GM18505 (cell line): ENCODE measurements around the gene SLCO3A1.
"Not testable (repeated sequence)": the region's sequence is repeated elsewhere in the genome, so short reads cannot be mapped to it uniquely, and the experiment has no call there.

Experiments
- ATAC-seq: cut with Tn5 transposase; IDR thresholded peaks from one replicate; pipeline ENCODE4 v1.9.1; 2021; ENCODE audit not compliant: unreplicated experiment
- POLR2A ChIP-seq: IDR thresholded peaks from 4 replicates; pipeline ENCODE4 v1.6.1; 2011; ENCODE audit warnings: borderline replicate concordance; ENCODE audit not compliant: insufficient read depth, insufficient read length; ENCODE audit errors: extremely low read depth

The SLCO3A1 gene

GRCh38 chr15:92184679-92185230, 331.2 kb downstream of the SLCO3A1 start:
- TF ChIP-seq POLR2A, result no peak
- ATAC-seq, result no peak

GRCh38 chr15:92187975-92188374, 334.5 kb downstream of the SLCO3A1 start:
- no peak for TF ChIP-seq POLR2A
- ATAC-seq, result no peak

GRCh38 chr15:92189166-92189565, 335.7 kb downstream of the SLCO3A1 start:
- no peak for ATAC-seq
- no peak for TF ChIP-seq POLR2A

- no peak for TF ChIP-seq POLR2A
- no peak for ATAC-seq
Observed at GRCh38 chr15:92195241-92195640, 341.7 kb downstream of the SLCO3A1 start.

GRCh38 chr15:92196342-92196741, 342.8 kb downstream of the SLCO3A1 start:
- TF ChIP-seq POLR2A, result no peak
- ATAC-seq, result no peak

GRCh38 chr15:92197746-92198145, 344.2 kb downstream of the SLCO3A1 start:
- TF ChIP-seq POLR2A, result no peak
- no peak for ATAC-seq

- ATAC-seq, result no peak
- no peak for TF ChIP-seq POLR2A
Observed at GRCh38 chr15:92200891-92201290, 347.4 kb downstream of the SLCO3A1 start.

- no peak for TF ChIP-seq POLR2A
Observed at GRCh38 chr15:92205255-92205739, 351.8 kb downstream of the SLCO3A1 start.

GRCh38 chr15:92207601-92208000, 354.1 kb downstream of the SLCO3A1 start:
- not testable (repeated sequence) for ATAC-seq

More at GRCh38 chr15:92205255-92205739, 351.8 kb downstream of the SLCO3A1 start:
- ATAC-seq, result no peak
